Mesothelial cell of epicardium (in vitro differentiated cells): Measurements from ENCODE around the gene FAM8A1. TPM values are rescaled to one million over a fixed set of nuclear protein-coding genes. Genes with fewer than 3 reads are reported as not detected.
A peak's percentile ranks its signal among the peaks of the same experiment; 100 is the strongest.
"Not testable (repeated sequence)": the region's sequence is repeated elsewhere in the genome, so short reads cannot be mapped to it uniquely, and the experiment has no call there.

Experiments
- DNase-seq, 2 experiments: peaks; one replicate each; pipeline ENCODE4 v3.0.0; 2021; ENCODE audit warnings: low spot score in 2 of 2; ENCODE audit not compliant: unreplicated experiment in 2 of 2
- H3K27ac Mint-ChIP-seq: 2 replicates; pipeline ENCODE4 v1.8.0; 2021; ENCODE audit warnings: mixed read lengths
- H3K27me3 Mint-ChIP-seq: 2 replicates; pipeline ENCODE4 v1.8.0; 2021; ENCODE audit warnings: low read depth, mixed read lengths
- H3K36me3 Mint-ChIP-seq: 2 replicates; pipeline ENCODE4 v1.8.0; 2021; ENCODE audit warnings: mixed read lengths
- H3K4me1 Mint-ChIP-seq: 2 replicates; pipeline ENCODE4 v1.8.0; 2021; ENCODE audit warnings: mixed read lengths
- H3K4me3 Mint-ChIP-seq: 2 replicates; pipeline ENCODE4 v1.8.0; 2021; ENCODE audit warnings: mild to moderate bottlenecking, moderate library complexity, mixed read lengths
- H3K9me3 Mint-ChIP-seq: 2 replicates; pipeline ENCODE4 v1.8.0; 2021; ENCODE audit warnings: mixed read lengths
- total RNA-seq: library from RNA; stranded (reverse); gene quantifications from 3 replicates; pipeline ENCODE4 v1.2.1, GENCODE V29; 2021
- TF ChIP-seq, protein P1 (sequence below): fragments of 200-600 bp; sonication (generic); IDR thresholded peaks from one replicate; pipeline ENCODE4 v1.5.0; 2021; ENCODE audit warnings: antibody characterized with exemption; ENCODE audit not compliant: unreplicated experiment

The FAM8A1 gene
- total RNA-seq, 1 donor from 2014 or later = 21.2 TPM

DNA sequence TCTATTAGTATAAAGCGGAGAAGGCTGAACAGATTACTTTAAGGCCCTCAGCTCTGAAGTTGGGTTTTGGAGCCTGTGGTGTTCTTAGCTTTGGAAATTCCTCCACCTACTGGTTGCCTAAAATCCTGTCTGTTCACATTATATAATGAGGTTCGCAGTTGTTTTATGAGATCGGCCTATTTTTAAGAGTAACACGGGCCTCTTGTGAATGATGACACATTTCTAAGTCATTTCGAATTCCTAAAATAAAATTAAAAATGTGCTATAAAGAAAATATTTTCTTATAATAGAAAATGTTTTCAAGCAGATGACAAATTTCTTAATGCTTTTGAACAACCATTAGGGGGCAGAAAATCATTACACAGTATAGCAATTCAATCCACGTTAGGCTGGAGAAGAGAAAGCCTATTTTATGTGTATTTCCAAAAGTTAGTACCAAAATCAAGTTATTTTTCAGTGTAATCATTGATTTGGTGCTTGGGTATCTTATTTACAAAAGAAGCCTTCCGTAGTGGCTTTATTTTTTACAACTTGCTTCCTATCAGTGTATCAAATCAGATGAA is 15.8 kb upstream of the FAM8A1 start:
- H3K4me3 Mint-ChIP-seq = no peak overlapping the region
- no peaks in the 10 kb centered on the region for H3K36me3 Mint-ChIP-seq
- H3K9me3 Mint-ChIP-seq = no peaks in the 10 kb centered on the region
- TF ChIP-seq, protein P1, sequence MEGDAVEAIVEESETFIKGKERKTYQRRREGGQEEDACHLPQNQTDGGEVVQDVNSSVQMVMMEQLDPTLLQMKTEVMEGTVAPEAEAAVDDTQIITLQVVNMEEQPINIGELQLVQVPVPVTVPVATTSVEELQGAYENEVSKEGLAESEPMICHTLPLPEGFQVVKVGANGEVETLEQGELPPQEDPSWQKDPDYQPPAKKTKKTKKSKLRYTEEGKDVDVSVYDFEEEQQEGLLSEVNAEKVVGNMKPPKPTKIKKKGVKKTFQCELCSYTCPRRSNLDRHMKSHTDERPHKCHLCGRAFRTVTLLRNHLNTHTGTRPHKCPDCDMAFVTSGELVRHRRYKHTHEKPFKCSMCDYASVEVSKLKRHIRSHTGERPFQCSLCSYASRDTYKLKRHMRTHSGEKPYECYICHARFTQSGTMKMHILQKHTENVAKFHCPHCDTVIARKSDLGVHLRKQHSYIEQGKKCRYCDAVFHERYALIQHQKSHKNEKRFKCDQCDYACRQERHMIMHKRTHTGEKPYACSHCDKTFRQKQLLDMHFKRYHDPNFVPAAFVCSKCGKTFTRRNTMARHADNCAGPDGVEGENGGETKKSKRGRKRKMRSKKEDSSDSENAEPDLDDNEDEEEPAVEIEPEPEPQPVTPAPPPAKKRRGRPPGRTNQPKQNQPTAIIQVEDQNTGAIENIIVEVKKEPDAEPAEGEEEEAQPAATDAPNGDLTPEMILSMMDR = peak; percentile 79
- H3K27ac Mint-ChIP-seq = peak overlapping the region; percentile 1
- no peaks in the 10 kb centered on the region for H3K27me3 Mint-ChIP-seq
- H3K4me1 Mint-ChIP-seq = peaks cover 3% of the 10 kb centered on the region
- DNase-seq = no peak

GRCh38 chr6:17585766-17586490 is 14.2 kb upstream of the FAM8A1 start:
- H3K4me1 Mint-ChIP-seq = peaks cover 6% of the 10 kb centered on the region
- no peaks in the 10 kb centered on the region for H3K36me3 Mint-ChIP-seq
- no peak overlapping the region for H3K4me3 Mint-ChIP-seq
- no peak for DNase-seq
- H3K27ac Mint-ChIP-seq = no peak overlapping the region
- H3K9me3 Mint-ChIP-seq = no peaks in the 10 kb centered on the region
- TF ChIP-seq, protein P1 = peak; percentile 38
- H3K27me3 Mint-ChIP-seq = no peaks in the 10 kb centered on the region

DNA sequence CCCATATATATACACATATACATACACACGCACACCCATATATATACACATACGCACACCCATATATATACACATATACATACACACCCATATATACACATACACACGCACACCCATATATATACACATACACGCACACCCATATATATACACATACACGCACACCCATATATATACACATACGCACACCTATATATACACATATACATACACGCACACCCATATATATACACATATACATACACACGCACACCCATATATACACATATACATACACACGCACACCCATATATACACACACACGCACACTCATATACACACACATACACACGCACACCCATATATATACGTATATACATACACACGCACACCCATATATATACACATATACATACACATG is 13.5 kb upstream of the FAM8A1 start:
- H3K4me3 Mint-ChIP-seq, H3K27me3 Mint-ChIP-seq: not testable (repeated sequence)

GRCh38 chr6:17588011-17588410 is 12.1 kb upstream of the FAM8A1 start:
- peaks cover 6% of the 10 kb centered on the region for H3K4me1 Mint-ChIP-seq
- no peaks in the 10 kb centered on the region for H3K27me3 Mint-ChIP-seq
- no peak for DNase-seq
- H3K4me3 Mint-ChIP-seq = no peak overlapping the region
- no peaks in the 10 kb centered on the region for H3K36me3 Mint-ChIP-seq
- no peaks in the 10 kb centered on the region for H3K9me3 Mint-ChIP-seq
- TF ChIP-seq, protein P1 = no peak
- no peak overlapping the region for H3K27ac Mint-ChIP-seq

More for the DNA sequence above, 13.5 kb upstream of the FAM8A1 start:
- H3K36me3 Mint-ChIP-seq, H3K27ac Mint-ChIP-seq, H3K9me3 Mint-ChIP-seq, H3K4me1 Mint-ChIP-seq, DNase-seq: not testable (repeated sequence)

DNA sequence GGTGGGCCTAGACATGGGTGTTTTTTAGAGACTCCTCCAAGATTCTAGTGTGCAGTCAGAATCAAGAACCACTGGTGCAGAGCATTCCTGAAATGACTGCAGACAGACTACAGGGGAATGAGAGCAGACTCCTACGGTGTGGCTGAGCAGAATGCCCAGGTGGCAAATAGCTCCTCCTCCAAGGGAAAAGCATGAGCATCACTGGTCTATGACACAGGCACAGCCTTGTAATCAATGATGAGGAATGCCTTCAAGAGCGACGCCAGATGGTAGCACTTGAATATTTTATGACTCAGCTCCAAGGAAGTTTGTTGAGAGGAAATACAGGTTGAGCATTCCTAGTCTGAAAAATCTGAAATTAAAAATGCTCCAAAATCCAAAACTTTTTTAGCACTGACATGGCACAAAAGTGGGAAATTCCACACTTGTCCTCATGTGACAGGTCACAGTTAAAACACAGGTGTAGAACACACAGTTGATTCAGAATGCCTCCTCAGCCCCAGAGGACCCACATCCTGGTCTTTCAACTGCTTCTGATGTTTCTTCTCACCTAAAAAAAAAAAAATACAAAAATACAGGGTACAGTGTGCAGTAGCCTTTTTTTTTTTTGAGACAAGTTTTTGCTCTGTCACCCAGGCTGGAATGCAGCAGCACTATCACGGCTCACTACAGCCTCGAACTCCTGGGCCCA is 10.6 kb upstream of the FAM8A1 start:
- H3K4me3 Mint-ChIP-seq = no peak overlapping the region
- no peak for DNase-seq
- no peak overlapping the region for H3K27ac Mint-ChIP-seq

More for the DNA sequence above, 10.6 kb upstream of the FAM8A1 start:
- Mint-ChIP-seq H3K4me1 (peaks cover 3% of the 10 kb centered on the region), H3K36me3 (no peaks in the 10 kb centered on the region), H3K27me3 (no peaks in the 10 kb centered on the region), H3K9me3 (no peaks in the 10 kb centered on the region)
- TF ChIP-seq, protein P1 = no peak
